GM19372 (cell line): ENCODE data around the gene RBL2.
"Not testable (repeated sequence)": the region's sequence is repeated elsewhere in the genome, so short reads cannot be mapped to it uniquely, and the experiment has no call there.

Experiments
- ATAC-seq: cut with Tn5 transposase; IDR thresholded peaks from one replicate; pipeline ENCODE4 v1.9.1; 2021; ENCODE audit warnings: mild to moderate bottlenecking, low read depth, moderate library complexity; ENCODE audit not compliant: unreplicated experiment

RBL2 gene

GRCh38 chr16:53503991-53504663 is 69.9 kb downstream of the RBL2 start:
- ATAC-seq = no peak

DNA sequence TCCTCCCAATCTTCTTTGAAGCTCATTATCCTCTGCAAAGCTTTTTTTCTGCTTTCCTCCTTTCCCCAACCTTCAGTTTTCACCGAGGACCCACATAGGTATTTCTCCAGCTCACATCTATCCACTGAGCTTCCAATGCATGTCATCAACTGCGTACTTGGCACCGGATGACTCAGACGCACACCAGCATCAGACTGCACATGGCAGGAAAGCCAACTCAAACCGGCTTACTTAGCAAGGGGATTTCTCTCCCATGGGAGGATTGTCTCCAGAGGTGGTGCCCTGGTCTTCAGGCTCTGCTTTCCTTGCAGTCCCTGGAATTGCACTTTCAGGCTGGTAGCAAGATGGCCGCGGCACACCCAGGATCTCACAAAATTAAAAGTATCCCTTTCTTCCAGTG is 70.4 kb downstream of the RBL2 start:
- no peak for ATAC-seq

DNA sequence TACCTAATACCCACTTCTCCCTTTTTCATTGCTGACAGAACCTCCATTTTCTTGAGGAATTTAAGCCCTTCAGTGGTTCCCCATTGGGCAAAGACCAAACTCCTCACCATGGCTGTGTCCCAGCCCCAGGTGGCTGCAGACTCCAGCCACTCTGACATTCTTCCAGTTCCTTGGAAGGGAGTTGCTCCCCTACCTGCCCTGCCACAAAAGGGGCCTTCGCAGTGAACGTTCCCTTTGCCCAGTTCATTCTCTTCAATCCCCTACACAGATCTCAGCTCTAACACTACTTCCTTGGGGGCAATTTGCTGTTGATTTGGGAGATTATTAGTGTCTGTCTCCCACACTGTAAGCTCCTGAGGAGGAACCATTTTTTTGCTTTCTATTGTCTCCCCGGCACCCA is 72.0 kb downstream of the RBL2 start:
- ATAC-seq = no peak

DNA sequence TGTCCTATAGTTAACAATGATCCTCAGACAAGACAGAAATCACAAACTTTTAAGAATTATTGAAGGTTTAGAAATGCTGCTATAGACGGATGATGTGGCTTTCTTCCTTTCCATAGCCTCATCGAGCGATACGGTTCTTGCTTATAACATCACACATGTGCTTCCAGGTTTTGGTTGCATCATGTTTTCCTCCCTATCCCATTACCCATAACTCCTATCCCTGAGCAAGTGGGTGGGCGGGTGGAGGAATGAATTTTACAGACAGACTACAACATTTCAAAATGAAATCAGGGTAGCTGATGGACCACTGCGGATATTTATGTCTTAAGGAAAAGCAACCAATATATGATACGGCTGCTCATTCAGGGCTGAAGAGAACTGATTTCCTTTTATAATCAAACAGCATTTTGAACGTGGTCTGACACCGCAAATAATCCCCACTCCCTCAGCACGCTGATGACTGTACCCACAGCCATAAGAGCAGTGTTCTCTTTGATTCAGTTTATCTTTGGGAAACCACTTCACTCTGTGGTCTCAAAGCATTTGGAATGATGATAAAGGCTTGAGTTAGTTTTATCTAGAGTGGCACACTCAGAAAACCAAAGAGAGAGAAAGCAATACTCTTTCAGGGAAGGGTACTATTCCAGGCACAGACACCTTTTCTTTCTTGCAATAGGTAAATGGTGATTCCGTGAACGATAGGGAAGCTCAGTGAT is 73.4 kb downstream of the RBL2 start:
- ATAC-seq = no peak

GRCh38 chr16:53509906-53510703 is 75.8 kb downstream of the RBL2 start:
- no peak for ATAC-seq

- no peak for ATAC-seq
These were observed 76.4 kb downstream of the RBL2 start for GRCh38 chr16:53510704-53511070.

- no peak for ATAC-seq
These were observed 76.8 kb downstream of the RBL2 start for GRCh38 chr16:53511084-53511402.

GRCh38 chr16:53511403-53512280 is 77.4 kb downstream of the RBL2 start:
- ATAC-seq = no peak

DNA sequence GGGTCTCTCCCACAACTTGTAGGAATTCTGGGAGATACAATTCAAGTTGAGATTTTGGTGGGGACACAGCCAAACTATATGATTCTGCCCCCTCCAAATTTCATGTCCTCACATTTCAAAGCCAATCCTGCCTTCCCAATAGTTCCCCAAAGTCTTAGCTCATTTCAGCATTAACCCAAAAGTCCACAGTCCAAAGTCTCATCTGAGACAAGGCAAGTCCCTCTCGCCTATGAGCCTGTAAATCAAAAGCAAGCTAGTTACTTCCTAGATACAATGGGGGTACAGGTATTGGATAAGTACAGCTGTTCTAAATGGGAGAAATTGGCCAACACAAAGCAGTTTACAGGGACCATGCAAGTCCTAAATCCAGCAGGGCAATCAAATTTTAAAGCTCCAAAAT is 78.5 kb downstream of the RBL2 start:
- not testable (repeated sequence) for ATAC-seq

GRCh38 chr16:53515259-53515658 is 81.0 kb downstream of the RBL2 start:
- ATAC-seq = no peak

GRCh38 chr16:53515811-53516210 is 81.5 kb downstream of the RBL2 start:
- no peak for ATAC-seq

- no peak for ATAC-seq
These were observed 83.6 kb downstream of the RBL2 start for GRCh38 chr16:53517851-53518250.

DNA sequence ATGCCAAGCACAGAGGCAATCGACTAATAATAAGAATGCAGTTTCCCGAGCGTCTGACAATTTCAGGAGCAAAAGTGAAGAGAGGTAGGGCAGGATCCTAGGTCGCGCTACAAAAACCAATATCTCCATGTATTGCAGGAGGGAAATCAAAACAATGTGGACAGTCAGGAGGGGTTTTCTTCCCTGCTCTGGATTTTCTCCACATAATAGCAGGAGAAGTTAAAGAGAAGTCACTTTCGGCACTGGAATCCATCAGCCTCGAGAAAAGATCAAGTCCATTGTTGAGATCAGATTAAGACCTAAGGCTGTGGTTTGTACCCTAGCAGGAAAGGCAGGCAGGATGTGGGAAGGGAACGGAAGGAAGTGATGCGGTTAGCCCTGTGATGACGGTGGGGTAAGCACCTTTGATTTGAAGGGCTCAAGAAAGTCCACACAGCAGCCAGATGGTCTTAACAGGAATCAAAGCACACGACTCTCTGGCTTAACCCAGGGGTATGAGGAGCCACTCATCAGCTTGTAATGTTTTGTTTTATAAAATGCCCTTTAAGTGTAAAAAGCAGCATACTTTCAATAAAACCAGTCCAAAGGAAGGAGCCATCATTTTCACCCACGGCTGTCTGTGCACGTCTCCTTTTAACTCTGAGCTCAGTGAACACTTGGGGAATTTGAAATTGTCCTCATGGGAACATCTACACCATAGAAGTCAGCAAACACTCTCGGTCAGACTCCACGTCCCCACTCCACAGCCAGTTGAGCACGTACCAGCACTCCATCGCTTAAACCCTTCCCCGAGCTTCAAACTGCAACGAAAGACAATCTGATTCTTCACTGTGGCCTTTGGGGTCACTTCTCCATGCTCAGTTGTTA is 84.5 kb downstream of the RBL2 start:
- peak; percentile 97 for ATAC-seq

DNA sequence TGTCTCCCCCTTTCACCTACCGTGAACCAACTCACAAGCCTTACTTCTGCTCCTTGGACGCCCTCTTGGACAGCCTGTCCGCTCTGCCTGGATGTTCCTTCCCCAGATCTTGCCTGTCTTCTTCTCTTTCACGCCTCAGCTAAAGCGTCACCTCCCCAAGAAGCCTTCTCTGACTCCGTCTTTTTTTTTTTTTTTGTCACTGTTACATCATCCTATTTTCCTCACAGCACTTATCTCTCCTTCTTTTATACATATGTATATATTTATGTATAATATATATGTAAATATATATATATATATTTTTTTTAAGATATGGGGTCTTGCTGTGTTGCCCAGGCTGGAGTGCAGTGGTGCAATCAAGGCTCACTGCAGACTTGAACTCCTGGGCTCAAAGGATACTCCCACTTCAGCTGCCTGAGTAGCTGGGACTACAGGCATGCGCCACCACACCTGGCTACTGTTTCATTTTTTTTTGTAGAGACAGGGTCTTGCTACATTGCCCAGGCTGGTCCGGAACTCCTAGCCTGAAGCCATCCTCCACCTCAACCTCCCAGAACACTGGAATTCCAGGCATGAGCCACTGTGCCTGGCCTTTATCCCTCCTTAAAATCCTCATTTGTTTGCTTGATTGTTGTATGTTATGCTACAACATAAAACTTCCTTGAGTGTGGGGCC is 85.3 kb downstream of the RBL2 start:
- ATAC-seq = no peak

DNA sequence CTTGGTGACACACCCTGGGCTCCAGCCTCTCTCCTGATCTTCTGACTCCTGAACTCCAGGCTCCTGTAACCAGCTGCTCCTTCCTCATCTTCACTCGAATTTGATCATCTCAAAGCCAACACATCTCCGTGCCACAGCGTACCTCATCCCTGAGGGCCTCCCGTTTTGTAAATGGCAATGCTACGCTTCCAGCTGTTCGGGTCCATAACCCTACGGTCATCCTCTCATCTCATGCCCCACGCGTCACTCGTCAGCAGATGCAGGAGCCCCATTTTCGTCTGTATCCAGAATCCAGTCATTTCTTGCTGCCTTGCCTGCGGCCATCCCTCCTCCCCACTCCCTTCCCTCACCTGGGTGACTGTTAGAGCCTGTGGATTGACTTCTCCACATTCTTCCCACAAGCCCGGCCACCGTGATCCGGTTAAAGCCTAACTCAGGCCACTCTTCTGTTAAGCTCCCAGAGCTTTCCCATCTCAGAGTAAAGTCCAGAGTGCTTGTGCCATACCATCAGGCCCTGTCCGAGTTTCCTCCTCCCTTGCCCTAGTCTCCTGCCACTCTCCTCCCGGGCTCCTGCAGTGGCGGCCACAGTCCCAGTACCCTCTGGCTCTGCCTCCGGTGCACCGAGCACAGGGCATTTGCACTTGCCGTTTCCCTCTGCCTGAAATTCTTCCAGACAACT is 89.0 kb downstream of the RBL2 start:
- no peak for ATAC-seq

DNA sequence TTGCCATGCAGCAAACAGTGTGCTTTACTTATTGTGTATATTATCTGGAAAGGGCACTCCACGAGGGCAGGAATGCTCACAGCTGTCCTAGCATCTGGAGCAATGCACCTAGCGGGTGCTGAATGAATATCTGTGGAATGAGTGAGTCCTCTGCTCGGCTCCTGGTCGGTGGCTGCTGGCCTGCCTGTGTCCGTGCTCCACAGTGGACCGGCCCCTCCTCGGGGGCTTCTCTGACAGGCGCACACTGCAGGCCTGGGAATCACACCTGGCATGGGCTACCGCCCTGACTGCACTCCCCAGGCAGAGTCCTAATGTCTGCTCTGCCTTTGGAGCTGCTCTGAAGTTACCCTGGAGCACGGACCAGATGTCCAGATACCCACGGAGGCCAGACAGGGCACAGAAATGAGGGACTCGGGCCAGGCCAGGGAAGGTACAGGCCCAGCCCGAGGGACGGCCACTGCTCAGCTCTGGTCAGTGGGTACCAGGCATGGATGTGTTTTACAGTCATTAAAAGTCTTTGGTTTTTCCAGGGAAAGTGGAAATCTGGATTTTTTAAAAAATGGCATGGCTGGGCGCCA is 89.8 kb downstream of the RBL2 start:
- no peak for ATAC-seq

GRCh38 chr16:53528797-53529196 is 94.5 kb downstream of the RBL2 start:
- ATAC-seq = no peak

DNA sequence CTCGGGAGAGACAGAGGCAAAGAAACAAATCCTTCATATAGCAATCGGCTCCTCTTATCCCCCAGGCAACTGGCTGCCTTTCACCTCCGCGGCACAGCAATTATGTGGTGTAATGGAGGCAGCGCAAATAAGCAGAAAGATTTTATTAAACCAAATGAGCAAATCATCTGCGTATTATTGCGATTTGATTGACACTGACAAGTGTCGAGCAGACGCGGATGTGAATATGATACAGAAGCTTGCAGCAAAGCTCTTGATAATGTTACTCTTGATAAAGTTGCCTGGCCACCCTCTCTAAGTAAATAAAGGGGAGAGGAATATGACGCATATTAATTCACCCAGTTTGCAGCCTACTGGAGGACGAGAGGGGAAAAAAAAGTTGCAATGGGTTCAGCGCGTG is 95.2 kb downstream of the RBL2 start:
- no peak for ATAC-seq
